Muscle of back (tissue), 11 donors: Measurements from ENCODE around the gene NEURL3. TPM values are rescaled to one million over a fixed set of nuclear protein-coding genes. Genes with fewer than 3 reads are reported as not detected.
A peak's percentile ranks its signal among the peaks of the same experiment; 100 is the strongest.

Source experiments
- DNase-seq, 3 donors: peaks; one replicate each; pipeline versions ENCODE4 v3.0.0 to v3.0.0-alpha.2; 2013
- polyA plus RNA-seq, 10 donors: library from polyadenylated mRNA; unstranded; fragments of 120-200 nt; gene quantifications; one replicate each; pipeline ENCODE4 v1.2.1, GENCODE V29; 2013; ENCODE audit not compliant: insufficient read length in 10 of 10

Gene NEURL3
- polyA plus RNA-seq, 10 donors = 0.09 to 0.39 (median 0.18) TPM; not detected in 3

DNA sequence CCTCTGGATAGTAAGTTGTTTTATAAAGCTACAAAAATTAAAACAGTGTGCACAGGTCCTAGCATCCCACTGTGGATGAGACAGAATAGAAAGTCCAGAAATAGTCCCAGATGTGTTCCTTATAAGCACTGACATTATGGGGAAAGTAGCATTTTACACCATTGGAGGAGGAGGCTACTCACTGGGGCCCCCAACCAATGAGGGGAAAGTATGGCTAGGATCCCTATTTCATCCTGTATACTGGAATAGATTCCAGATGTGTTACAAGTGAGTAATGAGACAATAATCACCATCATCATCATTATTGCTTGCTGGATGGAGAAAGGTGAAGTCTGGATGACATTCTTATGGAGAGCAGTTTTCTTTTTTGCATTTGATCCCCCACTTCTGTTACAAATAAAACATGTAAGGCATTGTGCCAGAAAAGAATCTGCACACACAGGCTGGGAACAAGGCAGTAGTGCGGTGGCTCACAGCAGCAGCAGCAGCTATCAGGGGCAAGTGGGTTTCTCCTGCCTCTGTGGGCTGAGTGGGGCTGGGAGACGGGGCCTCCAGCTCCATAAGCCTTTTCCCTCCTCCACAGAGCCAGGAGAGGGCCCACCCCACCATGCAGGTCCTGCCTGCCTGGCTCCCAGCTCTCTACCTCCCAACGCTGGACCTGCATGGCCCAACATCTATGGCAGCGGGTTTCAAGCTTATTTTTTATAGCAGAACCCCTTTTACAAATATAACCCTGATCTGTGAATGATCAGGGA, 36.4 kb upstream of the NEURL3 start:
- DNase-seq = peak in 2 of 3 donors; percentile 61 to 65

DNA sequence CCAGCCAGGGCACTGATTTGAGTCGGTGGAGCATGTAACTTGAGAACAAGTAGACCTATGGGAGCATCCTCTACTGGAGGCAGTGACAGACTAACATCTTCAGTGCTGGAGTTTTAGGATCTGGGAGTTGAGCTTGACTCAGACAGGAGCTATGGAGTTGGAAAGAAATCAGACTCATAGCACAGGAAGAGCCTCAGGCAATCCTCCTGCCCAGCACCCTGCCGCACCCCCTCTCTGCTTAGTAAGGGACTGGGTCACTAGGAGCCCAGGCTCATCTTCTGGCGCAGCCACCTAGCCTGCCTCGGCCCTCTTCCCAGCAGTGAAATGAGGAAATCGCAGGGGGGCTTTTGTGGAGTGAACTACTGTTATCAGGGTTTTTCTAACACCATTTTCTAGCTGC, 35.0 kb upstream of the NEURL3 start:
- DNase-seq = peak in 1 of 3 donors; percentile 3

- DNase-seq = no peak
Observed at GRCh38 chr2:96539215-96539920, 34.2 kb upstream of the NEURL3 start.

- peak in 2 of 3 donors; percentile 48 to 74 for DNase-seq
Observed at GRCh38 chr2:96538487-96539214, 33.5 kb upstream of the NEURL3 start.

DNA sequence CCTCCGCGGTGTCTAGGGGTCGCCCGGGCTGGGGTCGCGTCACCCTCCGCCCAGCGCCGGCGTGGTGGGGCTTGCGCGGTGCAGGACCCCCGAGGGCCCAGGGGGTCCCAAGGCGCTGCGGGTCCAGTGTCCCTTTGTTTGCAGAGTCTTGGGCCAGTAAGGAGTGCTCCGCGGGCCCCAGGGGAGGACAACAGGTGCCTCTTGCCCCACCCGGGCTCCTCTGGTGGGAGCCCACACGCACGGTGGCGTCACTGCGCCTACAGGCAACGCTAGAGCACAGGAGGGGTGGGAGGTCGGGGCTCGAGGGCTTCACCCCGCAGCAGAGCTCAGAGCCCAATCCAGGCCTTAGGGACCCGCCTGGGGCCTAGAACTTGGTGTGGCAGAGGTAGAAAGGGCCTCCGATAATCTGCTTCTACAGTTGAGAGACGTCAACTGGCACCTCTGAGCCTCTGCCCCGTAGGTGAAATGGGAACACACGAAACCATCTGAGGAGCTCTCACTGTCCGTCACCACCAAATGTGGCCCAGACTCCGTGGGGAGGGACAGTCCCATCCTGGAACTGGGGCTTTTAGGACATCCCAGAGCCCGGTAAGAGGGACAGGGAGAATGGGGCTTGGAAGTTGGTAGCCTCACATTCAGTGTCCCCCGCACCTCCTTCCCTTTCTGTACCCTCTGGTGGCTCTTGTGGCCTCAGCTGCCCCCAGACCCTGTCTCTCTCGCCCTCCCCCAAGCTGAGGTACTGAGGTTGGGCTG, 32.8 kb upstream of the NEURL3 start:
- DNase-seq = no peak

DNA sequence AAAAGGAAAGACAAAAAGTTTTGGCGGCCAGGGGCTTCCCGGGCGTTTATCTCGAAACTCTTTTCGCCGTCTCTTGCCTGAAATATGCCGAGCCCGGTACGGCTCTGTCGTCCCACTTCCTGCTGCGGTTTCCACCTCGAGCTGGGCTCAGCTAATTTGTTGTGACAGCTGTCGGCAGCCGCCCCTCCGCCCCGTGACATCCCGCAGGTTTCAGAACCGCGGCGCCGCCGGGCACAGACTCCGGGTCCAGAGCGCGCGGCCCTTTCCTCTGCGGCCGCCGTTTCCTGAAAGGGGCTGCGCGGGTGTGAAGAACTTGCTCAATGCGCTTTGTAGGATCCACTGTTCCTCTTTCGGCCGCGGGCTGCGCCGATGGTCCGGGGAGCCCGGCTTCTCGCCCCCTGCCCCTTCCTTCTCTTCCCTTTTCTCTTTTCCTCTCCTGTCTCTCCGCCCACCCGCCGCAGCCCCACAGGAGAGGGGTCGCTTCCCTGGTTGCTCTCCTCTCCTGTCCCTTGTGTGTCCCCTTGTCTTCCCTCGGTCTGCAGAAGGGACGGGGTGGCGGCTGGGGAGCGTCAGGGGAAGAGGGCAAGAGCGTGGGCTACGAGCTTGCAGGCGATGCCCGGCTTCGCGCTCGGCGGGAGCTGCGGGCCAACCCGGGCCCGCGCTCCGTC, 32.0 kb upstream of the NEURL3 start:
- peak; percentile 38 to 87 (median 66) for DNase-seq

DNA sequence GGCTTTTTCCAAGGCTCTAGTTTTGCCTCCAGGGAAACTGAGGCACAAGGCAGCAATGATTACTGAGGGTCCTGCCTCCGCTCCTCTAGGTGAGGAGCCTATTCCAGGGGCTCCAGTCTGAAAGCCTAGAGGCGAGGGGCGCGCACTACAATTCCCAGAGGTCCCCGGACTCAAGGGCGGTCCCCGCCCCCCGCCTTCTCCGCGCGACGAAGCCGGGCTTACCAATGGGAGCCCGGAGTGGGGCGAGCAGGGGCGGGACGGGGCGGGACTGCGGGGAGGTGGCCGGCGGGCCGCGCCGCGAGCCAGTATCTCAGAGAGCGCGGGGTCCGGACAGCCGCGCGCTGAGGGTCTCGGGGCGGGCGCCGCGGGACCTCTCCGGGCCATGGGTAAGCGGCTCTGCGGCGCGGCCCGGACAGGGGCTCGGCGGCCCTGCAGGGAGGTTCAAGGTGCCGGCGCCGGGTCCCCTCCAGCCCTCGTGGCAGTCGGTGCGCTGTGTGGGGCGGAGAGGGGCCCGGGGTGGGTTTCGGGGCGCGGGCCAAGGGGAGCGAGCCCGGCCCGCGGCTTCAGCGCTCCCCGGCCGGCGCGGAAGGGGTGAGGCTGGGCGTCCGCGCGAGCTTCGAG, 31.4 kb upstream of the NEURL3 start, which contains the start of gene ARID5A:
TSS of gene ARID5A (plus strand) at position 308 of the 621 bp plus-strand sequence. CDS start at position 383, 75 bp downstream.
- DNase-seq = peak; percentile 91 to 96 (median 94)

- no peak for DNase-seq
Observed at GRCh38 chr2:96535331-96535730, 30.2 kb upstream of the NEURL3 start.

DNA sequence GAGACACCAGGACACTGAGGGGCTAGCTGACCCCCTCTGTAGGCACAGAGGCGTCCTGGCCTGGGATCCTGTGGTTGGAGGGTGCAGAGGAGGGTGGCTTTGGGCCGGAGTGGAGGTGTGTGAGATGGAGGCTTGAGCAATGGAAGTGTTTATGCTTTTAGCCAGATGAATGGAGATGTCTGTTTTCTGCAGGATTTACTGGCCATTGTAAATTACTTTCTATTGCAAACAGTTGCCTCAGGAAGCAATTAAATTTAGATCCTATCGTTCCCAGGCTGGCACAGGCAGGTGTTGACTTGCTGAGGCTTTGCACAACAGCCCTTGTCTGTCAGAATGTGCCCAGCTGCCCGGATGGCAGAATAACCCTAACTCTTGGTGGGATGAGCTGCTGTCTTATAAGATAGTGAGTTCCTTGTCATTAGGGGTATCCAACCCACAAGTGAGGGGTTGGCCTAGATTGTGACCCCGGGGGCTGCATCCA, 29.6 kb upstream of the NEURL3 start:
- DNase-seq = no peak

GRCh38 chr2:96534141-96534540, 29.0 kb upstream of the NEURL3 start:
- DNase-seq = peak in 2 of 3 donors; percentile 57 to 61

GRCh38 chr2:96533292-96534073, 28.3 kb upstream of the NEURL3 start:
- peak; percentile 65 to 79 (median 70) for DNase-seq

- DNase-seq = no peak
Observed at GRCh38 chr2:96532641-96533291, 27.6 kb upstream of the NEURL3 start.

DNA sequence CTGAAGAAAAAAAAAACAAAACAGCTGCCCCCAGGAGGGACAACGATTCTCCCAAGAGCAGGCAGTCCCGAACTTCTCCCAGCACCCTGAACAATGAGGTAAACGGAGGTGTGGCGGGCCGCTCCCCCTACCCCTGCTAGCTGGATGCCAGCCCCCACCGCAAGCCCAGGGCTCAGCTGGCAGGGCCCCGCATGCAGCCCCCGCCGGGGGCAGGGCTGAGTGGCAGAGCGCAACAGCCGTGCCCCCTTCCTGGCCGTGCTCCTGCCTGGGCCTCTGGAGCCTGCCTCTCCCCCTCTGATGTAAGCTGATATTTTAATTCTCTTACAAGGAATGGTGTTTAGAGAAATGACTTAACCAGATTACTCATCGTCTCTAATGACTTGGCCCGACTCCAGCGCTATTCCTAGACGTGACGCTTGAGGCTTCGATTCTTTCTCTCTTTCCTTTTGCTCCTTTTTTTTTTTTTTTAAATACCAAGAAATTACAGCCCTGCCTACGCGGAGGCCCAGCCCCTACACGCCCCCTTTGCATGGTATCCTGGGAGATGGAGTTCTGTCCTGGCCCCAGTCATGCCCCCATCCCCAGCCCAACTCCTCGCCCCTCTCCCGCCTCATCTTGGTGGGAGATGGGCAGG, 26.8 kb upstream of the NEURL3 start:
- peak; percentile 96 to 99 (median 96) for DNase-seq

DNA sequence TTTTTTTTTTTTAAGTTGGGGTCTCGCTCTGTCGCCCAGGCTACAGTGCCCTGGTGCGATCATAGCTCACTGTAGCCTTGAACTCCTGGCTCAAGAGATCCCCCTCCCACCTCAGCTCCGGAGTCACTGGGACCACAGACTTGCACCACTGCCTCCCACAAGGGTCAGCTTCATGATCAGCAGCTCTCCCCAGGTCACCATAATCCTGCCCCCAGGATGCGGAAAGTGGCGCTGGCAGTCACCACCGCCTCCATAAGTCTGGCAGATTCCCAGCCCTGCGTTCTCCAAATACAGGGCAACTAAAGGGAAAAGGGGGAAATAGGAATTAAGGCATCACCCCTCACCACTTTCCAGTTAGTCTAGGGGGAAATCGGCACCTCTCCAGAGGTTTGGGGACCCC, 26.2 kb upstream of the NEURL3 start:
- DNase-seq = no peak

DNA sequence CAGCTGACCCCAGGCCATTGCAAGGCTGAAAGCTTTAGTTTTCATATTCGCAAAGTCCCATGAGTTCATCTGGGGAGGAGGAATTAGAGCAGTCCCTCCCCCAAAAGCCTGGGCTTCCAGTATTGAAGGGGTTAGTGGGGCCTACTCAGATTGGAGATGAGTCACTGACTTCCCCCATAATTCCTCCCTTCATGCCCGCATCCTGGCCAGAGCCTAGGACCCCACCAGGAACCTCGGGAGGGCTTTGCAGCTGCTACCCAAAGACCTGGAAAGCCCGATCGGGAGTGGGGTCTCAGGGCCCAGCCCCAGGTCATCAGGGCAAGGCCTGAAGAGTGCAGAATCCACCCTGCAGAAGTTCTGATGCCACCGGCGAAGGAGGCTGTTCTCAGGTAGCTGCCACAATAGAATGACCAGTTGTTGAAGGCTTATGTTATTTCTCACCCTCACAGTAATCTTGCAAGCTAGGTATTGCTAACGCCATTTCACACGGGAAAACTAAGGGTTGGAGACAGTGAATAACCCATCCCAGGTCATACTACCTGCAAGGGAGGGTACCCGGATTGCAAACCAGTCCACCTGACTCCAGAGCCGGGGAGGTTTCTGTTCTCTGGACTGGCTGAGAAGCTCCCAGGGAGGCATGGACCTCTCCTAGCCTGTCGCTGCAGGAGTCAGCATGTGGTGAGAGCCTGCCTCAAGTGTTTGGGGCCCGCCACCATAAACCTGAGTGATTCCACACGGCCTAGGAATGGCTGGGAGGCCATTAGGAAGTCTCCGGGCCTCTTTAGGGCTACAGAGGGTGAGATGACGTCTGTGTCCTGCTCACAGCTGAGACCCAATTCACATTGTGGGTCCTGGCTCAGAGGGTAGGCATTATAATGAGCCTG, 25.6 kb upstream of the NEURL3 start:
- no peak for DNase-seq

DNA sequence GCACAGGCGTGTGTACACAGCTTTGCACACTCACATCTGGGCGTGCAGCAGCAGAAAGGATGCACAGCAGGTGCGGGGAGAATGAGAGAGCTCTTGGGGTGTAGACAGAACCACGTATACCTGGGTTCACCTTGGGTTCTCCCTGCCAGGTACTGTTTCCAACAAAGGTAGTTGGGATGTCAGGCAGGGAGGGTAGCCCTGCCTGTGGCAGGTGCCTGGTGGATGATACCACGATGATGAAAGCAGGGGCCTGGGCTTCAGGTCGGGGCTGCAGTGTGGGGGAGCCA, 24.9 kb upstream of the NEURL3 start:
- no peak for DNase-seq

- no peak for DNase-seq
Observed at GRCh38 chr2:96529376-96530143, 24.4 kb upstream of the NEURL3 start.
